BLaER1 treated with 17β-estradiol and CSF1 and Interleukin-3, amounts not matched to agents 10 nM and 100 nM (cell line): ENCODE results near the gene SNRNP27.
"Not testable (repeated sequence)": the region's sequence is repeated elsewhere in the genome, so short reads cannot be mapped to it uniquely, and the experiment has no call there.

Source experiments
- H3K27ac ChIP-seq, 11 experiments: shearing (Covaris generic); formaldehyde crosslinking; 2 replicates each; pipeline ENCODE4 v1.8.1; 2022
- H3K27me3 ChIP-seq, 11 experiments: shearing (Covaris generic); formaldehyde crosslinking; 2 replicates each; pipeline ENCODE4 v1.8.1; 2022
- H3K36me3 ChIP-seq, 11 experiments: shearing (Covaris generic); formaldehyde crosslinking; 2 replicates each; pipeline ENCODE4 v1.8.1; 2022
- H3K4me1 ChIP-seq, 10 experiments: shearing (Covaris generic); formaldehyde crosslinking; 2 replicates each; pipeline ENCODE4 v1.8.1; 2022
- H3K4me2 ChIP-seq, 11 experiments: shearing (Covaris generic); formaldehyde crosslinking; 2 replicates each; pipeline ENCODE4 v1.8.1; 2022
- H3K4me3 ChIP-seq, 10 experiments: shearing (Covaris generic); formaldehyde crosslinking; 2 replicates each; pipeline ENCODE4 v1.8.1; 2022
- H3K9ac ChIP-seq, 11 experiments: shearing (Covaris generic); formaldehyde crosslinking; 2 replicates each; pipeline ENCODE4 v1.8.1; 2022
- H3K9me3 ChIP-seq, 11 experiments: shearing (Covaris generic); formaldehyde crosslinking; replicated peaks in 1 of 11; 2 replicates each; pipeline ENCODE4 v1.8.1; 2022
- H4K20me1 ChIP-seq, 11 experiments: shearing (Covaris generic); formaldehyde crosslinking; 2 replicates each; pipeline ENCODE4 v1.8.1; 2022
- Cebpa-rat ChIP-seq, 11 experiments: shearing (Covaris generic); IDR thresholded peaks; 2 replicates each; pipeline ENCODE4 v1.8.1; 2022

The SNRNP27 gene

DNA sequence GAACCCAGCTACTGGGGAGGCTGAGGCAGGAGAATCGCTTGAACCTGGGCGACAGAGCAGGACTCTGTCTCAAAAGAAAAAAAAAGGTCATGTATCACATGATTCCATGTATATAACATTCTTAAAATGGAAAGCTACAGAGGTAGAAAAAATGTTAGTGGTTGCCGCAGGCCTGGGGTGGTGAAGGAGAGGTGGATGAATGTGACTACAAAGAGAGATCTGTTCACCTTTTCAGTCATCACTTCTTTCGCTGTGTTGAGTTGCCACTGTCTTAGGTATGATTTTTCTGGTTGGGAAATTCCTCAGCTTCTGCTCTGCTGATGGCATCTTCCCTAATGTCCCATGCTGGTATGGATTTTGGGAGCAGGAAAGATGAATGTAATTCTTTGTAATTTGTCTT, 5.3 kb upstream of the SNRNP27 start:
- H3K9ac ChIP-seq = no peak overlapping the region
- H4K20me1 ChIP-seq = no peaks in the 10 kb centered on the region
- no peak overlapping the region for H3K4me2 ChIP-seq
- TF ChIP-seq Cebpa-rat (IDR thresholded peaks at IDR 0.05) = no peak
- H3K36me3 ChIP-seq = no peaks in the 10 kb centered on the region
- no peaks in the 10 kb centered on the region for H3K27me3 ChIP-seq
- no peak overlapping the region for H3K27ac ChIP-seq
- H3K4me1 ChIP-seq = peaks cover 0 to 4% (median 1%) of the 10 kb centered on the region in 10 experiments; a peak in 6 of 20 replicates
- H3K4me3 ChIP-seq = no peak overlapping the region
- peaks cover 0 to 10% (median 6%) of the 10 kb centered on the region in 11 experiments; a peak in 8 of 22 replicates for H3K9me3 ChIP-seq

DNA sequence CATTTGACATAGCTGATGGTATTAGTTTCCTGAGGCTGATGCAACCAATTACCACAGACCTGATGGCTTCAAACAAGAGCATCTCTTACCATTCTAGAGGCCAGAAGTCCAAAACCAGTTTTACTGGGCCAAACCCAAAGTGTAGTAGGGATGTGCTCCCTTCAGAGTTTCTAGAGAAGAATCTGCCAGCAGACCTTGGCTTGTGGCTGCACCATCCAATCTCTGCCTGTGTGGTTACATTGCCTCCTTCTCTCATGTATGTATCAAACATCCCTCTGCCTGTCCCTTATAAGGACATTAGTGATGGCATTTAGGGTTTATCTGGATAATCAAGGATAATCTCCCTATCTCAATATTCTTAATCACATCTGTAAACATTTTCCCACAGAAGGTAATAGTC, 4.5 kb upstream of the SNRNP27 start:
- no peak overlapping the region for H3K27ac ChIP-seq
- no peaks in the 10 kb centered on the region; a peak in 1 of 22 replicates for H4K20me1 ChIP-seq
- no peak overlapping the region for H3K9ac ChIP-seq
- peaks cover 0 to 10% (median 6%) of the 10 kb centered on the region in 11 experiments; a peak in 8 of 22 replicates for H3K9me3 ChIP-seq
- H3K4me2 ChIP-seq = no peak overlapping the region
- H3K4me3 ChIP-seq = no peak overlapping the region
- no peaks in the 10 kb centered on the region for H3K27me3 ChIP-seq
- no peaks in the 10 kb centered on the region for H3K36me3 ChIP-seq
- H3K4me1 ChIP-seq = peaks cover 0 to 5% (median 2%) of the 10 kb centered on the region in 10 experiments; a peak in 6 of 20 replicates
- TF ChIP-seq Cebpa-rat (IDR thresholded peaks at IDR 0.05) = no peak

DNA sequence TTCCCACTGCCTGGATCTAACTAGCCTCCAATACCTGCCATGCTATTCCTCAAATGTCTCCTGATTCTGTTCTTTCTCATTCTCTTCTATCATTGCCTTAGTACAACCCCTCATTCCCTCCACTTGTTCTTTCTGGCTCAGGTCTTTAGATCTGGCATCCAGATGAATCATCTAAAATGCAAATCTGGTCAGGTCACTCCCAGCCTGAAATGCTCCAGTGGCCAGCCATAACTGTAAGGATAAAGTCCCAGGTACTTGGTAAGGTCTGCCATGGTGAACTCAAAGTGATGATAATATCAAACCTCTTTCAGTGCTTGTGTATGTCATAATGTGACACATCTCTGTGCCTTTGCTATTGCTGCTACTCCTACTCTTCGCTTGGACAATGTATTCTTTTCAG, 2.9 kb upstream of the SNRNP27 start:
- Histone ChIP-seq H4K20me1 (peaks cover 0 to 14% (median 0%) of the 10 kb centered on the region in 11 experiments; a peak in 2 of 22 replicates), H3K4me1 (peaks cover 12 to 19% (median 15%) of the 10 kb centered on the region in 10 experiments), H3K9me3 (peaks cover 0 to 10% (median 6%) of the 10 kb centered on the region in 11 experiments; a peak in 8 of 22 replicates), H3K4me3 (no peak overlapping the region), H3K9ac (no peak overlapping the region), H3K4me2 (no peak overlapping the region), H3K27me3 (no peaks in the 10 kb centered on the region), H3K27ac (no peak overlapping the region), H3K36me3 (peaks cover 6 to 11% (median 10%) of the 10 kb centered on the region in 11 experiments; a peak in 21 of 22 replicates)
- no peak for TF ChIP-seq Cebpa-rat (IDR thresholded peaks at IDR 0.05)

DNA sequence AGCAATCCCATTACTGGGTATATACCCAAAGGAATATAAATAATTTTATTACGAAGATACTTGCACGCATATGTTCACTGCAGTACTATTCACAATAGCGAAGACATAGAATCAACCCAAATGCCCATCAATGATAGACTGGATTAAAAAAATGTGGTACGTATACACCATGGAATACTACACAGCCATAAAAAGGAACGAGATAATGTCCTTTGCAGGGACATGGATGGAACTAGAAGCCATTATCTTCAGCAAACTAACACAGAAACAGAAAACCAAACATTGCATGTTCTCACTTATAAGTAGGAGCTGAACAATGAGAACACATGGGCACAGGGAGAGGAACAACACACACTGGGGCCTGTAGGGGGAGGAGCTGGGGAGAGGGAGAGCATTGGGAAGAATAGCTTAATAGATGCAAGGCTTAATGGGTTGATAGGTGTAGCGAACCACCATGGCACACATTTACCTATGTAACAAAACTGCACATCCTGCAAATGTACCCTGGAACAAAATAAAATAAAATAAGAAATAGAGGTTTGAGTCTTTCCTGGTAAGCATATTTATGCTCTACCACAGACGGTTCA, 825 bp upstream of the SNRNP27 start:
- peaks cover 25 to 31% (median 28%) of the 10 kb centered on the region in 11 experiments for H3K36me3 ChIP-seq
- H3K27me3 ChIP-seq, H3K9me3 ChIP-seq: not testable (repeated sequence)
- H3K4me3 ChIP-seq = peak overlapping the region in 5 of 10 experiments; percentile 75 to 89 (median 80); a peak in 6 of 20 replicates
- H4K20me1 ChIP-seq = peaks cover 0 to 14% (median 0%) of the 10 kb centered on the region in 11 experiments; a peak in 2 of 22 replicates
- peaks cover 12 to 30% (median 16%) of the 10 kb centered on the region in 10 experiments for H3K4me1 ChIP-seq
- H3K4me2 ChIP-seq = peak overlapping the region; percentile 81 to 96 (median 90); a peak in 15 of 22 replicates
- peak overlapping the region in 3 of 11 experiments; percentile 86 to 95 (median 92); a peak in 4 of 22 replicates for H3K9ac ChIP-seq
- peak overlapping the region in 10 of 11 experiments; percentile 75 to 91 (median 88); a peak in 16 of 22 replicates for H3K27ac ChIP-seq

DNA sequence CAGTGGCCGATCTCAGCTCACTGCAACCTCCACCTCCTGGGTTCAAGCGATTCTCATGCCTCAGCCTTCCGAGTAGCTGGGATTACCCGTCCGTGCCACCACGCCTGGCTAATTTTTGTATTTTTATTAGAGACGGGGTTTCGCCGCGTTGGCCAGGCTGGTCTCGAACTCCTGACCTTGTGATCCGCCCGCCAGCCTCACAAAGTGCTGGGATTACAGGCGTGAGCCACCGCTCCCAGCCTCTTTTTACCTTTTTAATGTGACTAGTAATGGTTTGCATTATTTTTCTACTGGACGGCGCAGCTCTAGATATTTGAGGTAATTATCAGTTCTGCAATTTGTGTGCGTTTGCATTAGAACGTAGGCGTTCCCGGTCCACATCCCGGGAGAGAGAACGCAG, 981 bp downstream of the SNRNP27 start:
- not testable (repeated sequence) for H3K9me3 ChIP-seq, H3K27me3 ChIP-seq
- Histone ChIP-seq H3K36me3 (peaks cover 40 to 47% (median 44%) of the 10 kb centered on the region in 11 experiments), H3K9ac (peak overlapping the region; percentile 81 to 95 (median 92)), H3K4me1 (peaks cover 12 to 39% (median 16%) of the 10 kb centered on the region in 10 experiments), H3K4me2 (peak overlapping the region; percentile 81 to 96 (median 90)), H4K20me1 (peaks cover 0 to 14% (median 0%) of the 10 kb centered on the region in 11 experiments; a peak in 3 of 22 replicates), H3K27ac (peak overlapping the region; percentile 75 to 91 (median 88); a peak in 21 of 22 replicates), H3K4me3 (peak overlapping the region; percentile 75 to 91 (median 80))

DNA sequence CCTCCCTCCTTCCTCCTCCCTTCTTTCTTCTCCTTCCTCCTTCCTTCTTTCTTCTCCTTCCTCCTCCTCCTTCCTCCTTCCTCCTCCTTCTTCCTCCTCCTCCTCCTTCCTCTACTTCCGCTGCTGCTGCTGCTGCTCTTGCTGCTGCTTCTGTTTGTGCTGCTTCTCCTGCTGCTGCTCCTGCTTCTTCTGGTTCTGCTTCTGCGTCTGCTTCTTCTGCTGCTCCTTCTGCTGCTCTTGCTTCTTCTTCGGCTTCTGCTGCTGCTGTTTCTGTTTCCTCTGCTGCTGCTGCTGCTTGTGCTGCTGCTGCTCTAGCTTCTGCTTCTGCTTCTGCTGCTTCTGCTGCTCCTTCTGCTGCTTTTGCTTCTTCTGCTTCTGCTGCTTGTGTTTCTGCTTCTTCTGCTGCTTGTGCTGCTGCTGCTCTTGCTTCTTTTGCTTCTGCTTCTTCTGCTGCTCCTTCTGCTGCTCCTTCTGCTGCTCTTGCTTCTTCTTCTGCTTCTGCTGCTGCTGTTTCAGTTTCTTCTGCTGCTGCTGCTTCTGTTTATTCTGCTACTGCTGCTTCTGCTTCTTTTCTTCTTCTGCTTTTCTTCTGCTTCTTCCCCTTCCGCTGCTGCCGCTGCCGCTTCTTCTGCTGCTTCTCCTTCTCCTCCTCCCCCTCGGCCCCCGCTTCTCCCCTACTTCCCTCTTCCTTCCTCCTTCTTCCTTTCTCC, 8.6 kb downstream of the SNRNP27 start:
- Histone ChIP-seq H3K27ac (peak overlapping the region; percentile 5 to 77 (median 65); a peak in 19 of 22 replicates), H3K27me3 (no peaks in the 10 kb centered on the region), H3K4me3 (peak overlapping the region in 9 of 10 experiments; percentile 8 to 54 (median 44); a peak in 14 of 20 replicates), H3K36me3 (peaks cover 59 to 85% (median 76%) of the 10 kb centered on the region in 11 experiments), H4K20me1 (peaks cover 0 to 15% (median 4%) of the 10 kb centered on the region in 11 experiments; a peak in 10 of 22 replicates), H3K9ac (peak overlapping the region in 9 of 11 experiments; percentile 43 to 76 (median 58); a peak in 17 of 22 replicates), H3K9me3 (peaks cover 0 to 4% (median 0%) of the 10 kb centered on the region in 11 experiments; a peak in 1 of 22 replicates), H3K4me2 (peak overlapping the region; percentile 56 to 94 (median 82); a peak in 21 of 22 replicates), H3K4me1 (peaks cover 26 to 39% (median 30%) of the 10 kb centered on the region in 10 experiments)
- no peak for TF ChIP-seq Cebpa-rat (IDR thresholded peaks at IDR 0.05)

DNA sequence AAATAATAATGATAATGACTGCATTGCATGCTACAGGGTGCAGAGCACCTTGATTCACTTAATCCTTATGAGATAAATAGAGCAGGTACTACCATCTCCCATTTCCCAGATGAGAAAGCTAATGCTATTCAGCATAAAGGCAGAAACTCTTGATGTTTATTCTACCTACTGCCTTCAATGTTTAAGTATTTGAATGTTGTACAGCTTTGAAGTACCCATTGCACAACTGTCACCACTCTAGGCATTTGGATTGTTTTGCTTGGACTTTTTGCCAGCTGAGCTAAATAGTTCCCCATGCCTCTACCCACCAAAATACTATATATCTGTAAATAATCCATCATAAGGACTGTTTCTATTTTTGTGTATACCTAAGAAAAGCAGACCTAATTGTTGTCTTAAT, 13.5 kb downstream of the SNRNP27 start:
- Histone ChIP-seq H3K27me3 (no peaks in the 10 kb centered on the region), H3K36me3 (peaks cover 47 to 82% (median 72%) of the 10 kb centered on the region in 11 experiments), H3K4me3 (no peak overlapping the region), H3K4me2 (no peak overlapping the region), H3K9ac (no peak overlapping the region), H3K27ac (no peak overlapping the region), H3K4me1 (peaks cover 4 to 11% (median 10%) of the 10 kb centered on the region in 10 experiments; a peak in 19 of 20 replicates), H3K9me3 (peaks cover 0 to 4% (median 0%) of the 10 kb centered on the region in 11 experiments; a peak in 1 of 22 replicates), H4K20me1 (peaks cover 0 to 9% (median 3%) of the 10 kb centered on the region in 11 experiments; a peak in 8 of 22 replicates)
- no peak for TF ChIP-seq Cebpa-rat (IDR thresholded peaks at IDR 0.05)

DNA sequence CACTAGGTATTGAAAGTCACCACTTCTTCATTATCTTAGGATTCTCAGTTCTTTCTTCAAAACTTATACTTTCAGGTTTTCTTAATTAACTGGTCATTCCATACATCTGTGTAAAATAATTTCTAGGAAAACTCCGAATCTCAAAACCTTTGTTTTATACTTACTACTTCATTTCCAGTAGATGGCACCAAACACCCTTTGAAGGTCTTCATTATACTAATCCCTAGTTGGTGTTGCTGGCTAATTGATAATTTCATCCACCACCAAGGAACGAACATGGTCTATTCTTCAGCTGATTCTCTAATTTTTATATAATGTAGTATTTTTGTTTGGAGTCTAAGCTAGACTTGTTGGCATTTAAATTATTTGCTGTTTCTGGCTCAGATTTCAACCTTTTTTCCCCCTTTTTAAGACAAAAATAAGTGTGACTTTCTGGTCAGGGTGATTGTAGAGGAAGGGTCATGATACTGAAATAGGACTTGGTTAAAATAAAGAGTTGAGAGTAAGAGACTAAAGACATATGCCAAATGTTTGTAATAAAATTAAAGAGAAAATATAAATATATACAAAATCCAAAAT, 18.3 kb downstream of the SNRNP27 start:
- Histone ChIP-seq H3K27ac (peak overlapping the region in 1 of 11 experiments; percentile 52; a peak in 1 of 22 replicates), H3K9ac (peak overlapping the region in 1 of 11 experiments; percentile 89; a peak in 1 of 22 replicates)

More for the DNA sequence above, 18.3 kb downstream of the SNRNP27 start:
- Histone ChIP-seq H3K9me3 (no peaks in the 10 kb centered on the region), H3K36me3 (peaks cover 31 to 64% (median 45%) of the 10 kb centered on the region in 11 experiments), H4K20me1 (peaks cover 0 to 21% (median 11%) of the 10 kb centered on the region in 11 experiments; a peak in 15 of 22 replicates), H3K27me3 (peaks cover 0 to 22% (median 21%) of the 10 kb centered on the region in 11 experiments; a peak in 18 of 22 replicates), H3K4me3 (no peak overlapping the region), H3K4me2 (peak overlapping the region in 2 of 11 experiments; percentile 16 to 93; a peak in 3 of 22 replicates), H3K4me1 (peaks cover 7 to 22% (median 17%) of the 10 kb centered on the region in 10 experiments)
- no peak for TF ChIP-seq Cebpa-rat (IDR thresholded peaks at IDR 0.05)
